HG03520 (cell line): ENCODE measurements around the gene TAB3.
"Not testable (repeated sequence)": the region's sequence is repeated elsewhere in the genome, so short reads cannot be mapped to it uniquely, and the experiment has no call there.

Source experiments
- ATAC-seq: cut with Tn5 transposase; IDR thresholded peaks from one replicate; pipeline ENCODE4 v1.9.1; 2021; ENCODE audit warnings: mild to moderate bottlenecking, moderate library complexity; ENCODE audit not compliant: unreplicated experiment

Gene TAB3

GRCh38 chrX:30821116-30821515 is 67.9 kb downstream of the TAB3 start:
- no peak for ATAC-seq

- no peak for ATAC-seq
These were observed 70.0 kb downstream of the TAB3 start for GRCh38 chrX:30819080-30819479.

- ATAC-seq: no peak
These were observed 73.0 kb downstream of the TAB3 start for GRCh38 chrX:30816079-30816478.

- ATAC-seq: no peak
These were observed 74.1 kb downstream of the TAB3 start for GRCh38 chrX:30814978-30815377.

- ATAC-seq: peak; percentile 97
These were observed 76.7 kb downstream of the TAB3 start for GRCh38 chrX:30812326-30812725.

- ATAC-seq: no peak
These were observed 82.8 kb downstream of the TAB3 start for GRCh38 chrX:30806187-30806728.

GRCh38 chrX:30804462-30804861 is 84.6 kb downstream of the TAB3 start:
- no peak for ATAC-seq

- ATAC-seq: no peak
These were observed 88.2 kb downstream of the TAB3 start for GRCh38 chrX:30800901-30801300.

GRCh38 chrX:30799327-30799726 is 89.7 kb downstream of the TAB3 start:
- ATAC-seq: no peak

- no peak for ATAC-seq
These were observed 90.2 kb downstream of the TAB3 start for GRCh38 chrX:30798810-30799209.

- not testable (repeated sequence) for ATAC-seq
These were observed 91.8 kb downstream of the TAB3 start for GRCh38 chrX:30797301-30797700.

- ATAC-seq: no peak
These were observed 92.8 kb downstream of the TAB3 start for GRCh38 chrX:30795981-30796958.

- no peak for ATAC-seq
These were observed 94.6 kb downstream of the TAB3 start for GRCh38 chrX:30794497-30794896.

- no peak for ATAC-seq
These were observed 95.3 kb downstream of the TAB3 start for GRCh38 chrX:30793767-30794103.

- ATAC-seq: no peak
These were observed 95.8 kb downstream of the TAB3 start for GRCh38 chrX:30793075-30793766.

GRCh38 chrX:30791296-30792278 is 97.5 kb downstream of the TAB3 start:
- ATAC-seq: no peak

GRCh38 chrX:30787012-30787411 is 102.0 kb downstream of the TAB3 start:
- no peak for ATAC-seq

- no peak for ATAC-seq
These were observed 102.7 kb downstream of the TAB3 start for GRCh38 chrX:30786374-30786773.

GRCh38 chrX:30781711-30782444 is 107.2 kb downstream of the TAB3 start:
- no peak for ATAC-seq

GRCh38 chrX:30779453-30780030 is 109.5 kb downstream of the TAB3 start:
- no peak for ATAC-seq
